Neural cell (in vitro differentiated cells): ENCODE results near the gene OR5K3. TPM values are rescaled to one million over a fixed set of nuclear protein-coding genes. Genes with fewer than 3 reads are reported as not detected.

Experiments used
- H2AFZ ChIP-seq: fragments of 200-600, 300-800 bp; sonication (generic), shearing (Covaris generic); 2 replicates; pipeline ENCODE4 v1.6.0; 2014; ENCODE audit warnings: low read depth, mild to moderate bottlenecking, antibody characterized with exemption, low read length, moderate library complexity
- H3F3A ChIP-seq: fragments of 200-600 bp; shearing (Covaris generic); 2 replicates; pipeline ENCODE4 v1.6.1; 2016; ENCODE audit warnings: mild to moderate bottlenecking, moderate library complexity, mixed read lengths, antibody characterized with exemption, low read length; ENCODE audit not compliant: insufficient read depth, poor library complexity, severe bottlenecking
- H3K27ac ChIP-seq: fragments of 200-600, 300-800 bp; sonication (generic), shearing (Covaris generic); 2 replicates; pipeline ENCODE4 v1.5.1; 2014; ENCODE audit warnings: mild to moderate bottlenecking, low read length, moderate library complexity
- H3K27me3 ChIP-seq: fragments of 300-800, 200-600 bp; sonication (generic), shearing (Covaris generic); 2 replicates; pipeline ENCODE4 v1.6.0; 2014; ENCODE audit warnings: mild to moderate bottlenecking, low read depth, low read length, moderate library complexity; ENCODE audit not compliant: insufficient read depth
- H3K36me3 ChIP-seq: fragments of 300-800, 200-600 bp; sonication (generic), shearing (Covaris generic); 2 replicates; pipeline ENCODE4 v1.5.1; 2014; ENCODE audit warnings: mild to moderate bottlenecking, antibody characterized with exemption, low read length, moderate library complexity; ENCODE audit not compliant: insufficient read depth
- H3K4me2 ChIP-seq: fragments of 300-800, 200-600 bp; sonication (generic), shearing (Covaris generic); 2 replicates; pipeline ENCODE4 v1.6.0; 2014; ENCODE audit warnings: mild to moderate bottlenecking, low read length
- H3K4me3 ChIP-seq: fragments of 300-800, 200-600 bp; sonication (generic), shearing (Covaris generic); 2 replicates; pipeline ENCODE4 v1.5.1; 2014; ENCODE audit warnings: mild to moderate bottlenecking, low read length, moderate library complexity
- H3K79me2 ChIP-seq: fragments of 200-600 bp; shearing (Covaris generic); replicated peaks from 2 replicates; pipeline ENCODE4 v1.6.0; 2014; ENCODE audit warnings: mild to moderate bottlenecking, low read length, moderate library complexity; ENCODE audit not compliant: insufficient read depth
- H3K9ac ChIP-seq: fragments of 300-800, 200-600 bp; sonication (generic), shearing (Covaris generic); 2 replicates; pipeline ENCODE4 v1.6.1; 2016; ENCODE audit warnings: mild to moderate bottlenecking, low read length, mixed read lengths
- H3K9me2 ChIP-seq: fragments of 200-600 bp; shearing (Covaris generic); 2 replicates; pipeline ENCODE4 v1.6.1; 2016; ENCODE audit warnings: mild to moderate bottlenecking, low read length, mixed read lengths; ENCODE audit not compliant: insufficient read depth
- H3K9me3 ChIP-seq: fragments of 200-600, 300-800 bp; sonication (generic), shearing (Covaris generic); 2 replicates; pipeline ENCODE4 v1.6.1; 2016; ENCODE audit warnings: mild to moderate bottlenecking, mixed run types, low read length, moderate library complexity, mixed read lengths
- H4K20me1 ChIP-seq: fragments of 200-600 bp; shearing (Covaris generic); 2 replicates; pipeline ENCODE4 v1.6.1; 2016; ENCODE audit warnings: mild to moderate bottlenecking, mixed run types; ENCODE audit not compliant: insufficient read depth
- CTCF ChIP-seq: fragments of 450-650 bp; IDR thresholded peaks from 2 replicates; pipeline ENCODE4 v1.5.1; 2014; ENCODE audit warnings: antibody characterized with exemption, mild to moderate bottlenecking, moderate library complexity; ENCODE audit not compliant: poor library complexity, severe bottlenecking
- EP300 ChIP-seq: fragments of 450-650 bp; conservative IDR thresholded peaks from 2 replicates; pipeline ENCODE4 v1.6.1; 2014; ENCODE audit warnings: antibody characterized with exemption, mild to moderate bottlenecking, moderate library complexity; ENCODE audit not compliant: poor library complexity, severe bottlenecking
- EZH2 ChIP-seq: fragments of 200-600, 300-800 bp; shearing (Covaris generic), sonication (generic); IDR thresholded peaks from 2 replicates; pipeline ENCODE4 v1.6.1; 2014; ENCODE audit warnings: antibody characterized with exemption, low read length, borderline replicate concordance, mild to moderate bottlenecking; ENCODE audit not compliant: insufficient read depth, poor library complexity, severe bottlenecking
- MXI1 ChIP-seq: fragments of 450-650 bp; conservative IDR thresholded peaks from 2 replicates; pipeline ENCODE4 v1.6.1; 2014; ENCODE audit warnings: antibody characterized with exemption, mild to moderate bottlenecking; ENCODE audit not compliant: poor library complexity, severe bottlenecking
- POLR2AphosphoS5 ChIP-seq: IDR thresholded peaks from 2 replicates; pipeline ENCODE4 v1.6.1; 2012
- RAD21 ChIP-seq: fragments of 450-650 bp; conservative IDR thresholded peaks from 2 replicates; pipeline ENCODE4 v1.6.1; 2014; ENCODE audit warnings: antibody characterized with exemption, mild to moderate bottlenecking, moderate library complexity
- REST ChIP-seq: IDR thresholded peaks from 2 replicates; pipeline ENCODE4 v1.6.1; 2012; ENCODE audit warnings: borderline replicate concordance
- SMC3 ChIP-seq: fragments of 450-650 bp; conservative IDR thresholded peaks from 2 replicates; pipeline ENCODE4 v1.6.1; 2014; ENCODE audit warnings: antibody characterized with exemption, mild to moderate bottlenecking, moderate library complexity; ENCODE audit not compliant: poor library complexity
- TAF1 ChIP-seq: IDR thresholded peaks from 2 replicates; pipeline ENCODE4 v1.6.1; 2012; ENCODE audit warnings: low read depth
- polyA plus RNA-seq: library from polyadenylated mRNA; depleted of rRNA; stranded (reverse); fragments of >200 nt; gene quantifications from 2 replicates; pipeline ENCODE4 v1.2.3, GENCODE V29; 2014

The OR5K3 gene
- polyA plus RNA-seq, 1 donor from 2014 or later = not detected

- Histone ChIP-seq H3K4me2 (no peak overlapping the region), H3K4me3 (no peak overlapping the region), H3F3A (no peaks in the 10 kb centered on the region), H3K27ac (no peak overlapping the region), H4K20me1 (no peaks in the 10 kb centered on the region), H3K9me3 (no peaks in the 10 kb centered on the region), H3K36me3 (no peaks in the 10 kb centered on the region), H3K9me2 (no peaks in the 10 kb centered on the region), H3K27me3 (no peaks in the 10 kb centered on the region), H2AFZ (no peak overlapping the region), H3K79me2 (no peaks in the 10 kb centered on the region), H3K9ac (no peak overlapping the region)
- TF ChIP-seq EZH2 (no peak), POLR2AphosphoS5 (no peak), REST (no peak), RAD21 (no peak), SMC3 (no peak), MXI1 (no peak), CTCF (no peak), EP300 (no peak), TAF1 (no peak)
These were observed 46.6 kb upstream of the OR5K3 start for GRCh38 chr3:98343647-98344507.

GRCh38 chr3:98350082-98350481 is 40.4 kb upstream of the OR5K3 start:
- Histone ChIP-seq H3K27me3 (no peaks in the 10 kb centered on the region), H3K79me2 (no peaks in the 10 kb centered on the region), H3K9me3 (no peaks in the 10 kb centered on the region), H2AFZ (no peak overlapping the region), H4K20me1 (no peaks in the 10 kb centered on the region), H3K4me2 (no peak overlapping the region), H3F3A (no peaks in the 10 kb centered on the region), H3K4me3 (no peak overlapping the region), H3K9me2 (no peaks in the 10 kb centered on the region), H3K27ac (no peak overlapping the region), H3K36me3 (no peaks in the 10 kb centered on the region), H3K9ac (no peak overlapping the region)
- no peak for TF ChIP-seq POLR2AphosphoS5
- no peak for TF ChIP-seq SMC3
- TF ChIP-seq CTCF = no peak
